ENCODE results near the gene WDR93. TPM values are rescaled to one million over a fixed set of nuclear protein-coding genes. Genes with fewer than 3 reads are reported as not detected.

The WDR93 gene
- total and polyA plus RNA-seq, 2 donors (not counting 1 experiment from before 2014, with no cell fraction given) = 0.12 TPM; not detected in 1

GRCh38 chr15:89760303-89761008 is 69.8 kb downstream of the WDR93 start:
- Histone ChIP-seq H3K9me3 (ENCODE audit: control extremely low read depth in 1 of 3, control insufficient read depth in 2 of 3, insufficient read depth in 1 of 3, low read length in 2 of 3) (no peaks in the 10 kb centered on the region), H3K4me2 (replicated peaks; ENCODE audit: low read depth, low read length, poor library complexity, severe bottlenecking) (no peak overlapping the region), H4K20me1 (ENCODE audit: control insufficient read depth, insufficient read depth, low read length, poor library complexity, severe bottlenecking) (no peaks in the 10 kb centered on the region), H2AFZ (ENCODE audit: insufficient read depth, low read depth, low read length, poor library complexity, severe bottlenecking) (no peak overlapping the region), H3K27ac (ENCODE audit: low read length in 2 of 2) (no peak overlapping the region), H3K79me2 (ENCODE audit: control insufficient read depth, insufficient read depth, low read length) (no peaks in the 10 kb centered on the region), H3K4me1 (ENCODE audit: control insufficient read depth in 2 of 2, insufficient read depth in 2 of 2, low read length in 2 of 2) (peaks cover 0 to 8% of the 10 kb centered on the region in 2 donors), H3K4me3 (ENCODE audit: control extremely low read depth in 1 of 5, extremely low read depth in 1 of 5, insufficient read depth in 1 of 5, low read depth in 2 of 5, low read length in 4 of 5) (no peak overlapping the region), H3K9ac (ENCODE audit: low read length) (no peak overlapping the region), H3K27me3 (replicated peaks in 1 of 4; ENCODE audit: control extremely low read depth in 1 of 4, control insufficient read depth in 3 of 4, insufficient read depth in 4 of 4, low read length in 3 of 4) (no peaks in the 10 kb centered on the region), H3K36me3 (replicated peaks in 1 of 2; ENCODE audit: control extremely low read depth in 1 of 2, control insufficient read depth in 1 of 2, extremely low read depth in 1 of 2, insufficient read depth in 2 of 2, low read length in 1 of 2) (no peaks in the 10 kb centered on the region)
- CTCF ChIA-PET = interaction anchor here (0.7 to 10.1 kb wide), 30 partner anchors 8 to 1084 kb away, joined by 3 to 159 read pairs (median 4); partner anchors contain the start of genes AP3S2 and MESP1
- peaks cover 7% of the 10 kb centered on the region for H3K27me3 Mint-ChIP-seq
- no peaks in the 10 kb centered on the region for H3K4me1 Mint-ChIP-seq
- no peak overlapping the region for H3K4me3 Mint-ChIP-seq
- H3K9me3 Mint-ChIP-seq (ENCODE audit: insufficient read depth) = no peaks in the 10 kb centered on the region
- 40% methylated on average over 12 of the region's 16 CpGs for WGBS (ENCODE audit: insufficient coverage)
- ATAC-seq (ENCODE audit: low read depth) (peak; percentile 81), DNase-seq (peak; percentile 75)
- no peak overlapping the region for H3K27ac Mint-ChIP-seq
- POLR2A ChIA-PET = interaction anchor here (0.6 kb wide), 1 partner anchor 139 kb away, joined by 3 read pairs; no protein-coding TSS in a partner anchor
- intact Hi-C loops (cut with micrococcal nuclease) = loop anchor here (1.0 to 10.0 kb wide), 3 partner anchors 74 to 327 kb away; no protein-coding TSS in a partner anchor
- TF ChIP-seq CTCF (IDR thresholded peaks at IDR 0.05) (peak; percentile 86), EZH2 (IDR thresholded peaks at IDR 0.05; ENCODE audit: borderline replicate concordance, insufficient read depth, low read depth, low read length, poor library complexity, severe bottlenecking) (no peak)
